ENCODE measurements around the gene INPP5J.
"Not testable (repeated sequence)": the region's sequence is repeated elsewhere in the genome, so short reads cannot be mapped to it uniquely, and the experiment has no call there.

INPP5J gene, protein sequence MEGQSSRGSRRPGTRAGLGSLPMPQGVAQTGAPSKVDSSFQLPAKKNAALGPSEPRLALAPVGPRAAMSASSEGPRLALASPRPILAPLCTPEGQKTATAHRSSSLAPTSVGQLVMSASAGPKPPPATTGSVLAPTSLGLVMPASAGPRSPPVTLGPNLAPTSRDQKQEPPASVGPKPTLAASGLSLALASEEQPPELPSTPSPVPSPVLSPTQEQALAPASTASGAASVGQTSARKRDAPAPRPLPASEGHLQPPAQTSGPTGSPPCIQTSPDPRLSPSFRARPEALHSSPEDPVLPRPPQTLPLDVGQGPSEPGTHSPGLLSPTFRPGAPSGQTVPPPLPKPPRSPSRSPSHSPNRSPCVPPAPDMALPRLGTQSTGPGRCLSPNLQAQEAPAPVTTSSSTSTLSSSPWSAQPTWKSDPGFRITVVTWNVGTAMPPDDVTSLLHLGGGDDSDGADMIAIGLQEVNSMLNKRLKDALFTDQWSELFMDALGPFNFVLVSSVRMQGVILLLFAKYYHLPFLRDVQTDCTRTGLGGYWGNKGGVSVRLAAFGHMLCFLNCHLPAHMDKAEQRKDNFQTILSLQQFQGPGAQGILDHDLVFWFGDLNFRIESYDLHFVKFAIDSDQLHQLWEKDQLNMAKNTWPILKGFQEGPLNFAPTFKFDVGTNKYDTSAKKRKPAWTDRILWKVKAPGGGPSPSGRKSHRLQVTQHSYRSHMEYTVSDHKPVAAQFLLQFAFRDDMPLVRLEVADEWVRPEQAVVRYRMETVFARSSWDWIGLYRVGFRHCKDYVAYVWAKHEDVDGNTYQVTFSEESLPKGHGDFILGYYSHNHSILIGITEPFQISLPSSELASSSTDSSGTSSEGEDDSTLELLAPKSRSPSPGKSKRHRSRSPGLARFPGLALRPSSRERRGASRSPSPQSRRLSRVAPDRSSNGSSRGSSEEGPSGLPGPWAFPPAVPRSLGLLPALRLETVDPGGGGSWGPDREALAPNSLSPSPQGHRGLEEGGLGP

GRCh38 chr22:31122532-31123291 lies at the start of gene INPP5J:
Gene INPP5J (plus strand): TSS chr22:31122966. CDS start chr22:31123015, 49 bp downstream.
- DNase-seq = no peak

- not testable (repeated sequence) for DNase-seq
These were observed 49.6 kb upstream of the INPP5J start for GRCh38 chr22:31073125-31073524.

DNA sequence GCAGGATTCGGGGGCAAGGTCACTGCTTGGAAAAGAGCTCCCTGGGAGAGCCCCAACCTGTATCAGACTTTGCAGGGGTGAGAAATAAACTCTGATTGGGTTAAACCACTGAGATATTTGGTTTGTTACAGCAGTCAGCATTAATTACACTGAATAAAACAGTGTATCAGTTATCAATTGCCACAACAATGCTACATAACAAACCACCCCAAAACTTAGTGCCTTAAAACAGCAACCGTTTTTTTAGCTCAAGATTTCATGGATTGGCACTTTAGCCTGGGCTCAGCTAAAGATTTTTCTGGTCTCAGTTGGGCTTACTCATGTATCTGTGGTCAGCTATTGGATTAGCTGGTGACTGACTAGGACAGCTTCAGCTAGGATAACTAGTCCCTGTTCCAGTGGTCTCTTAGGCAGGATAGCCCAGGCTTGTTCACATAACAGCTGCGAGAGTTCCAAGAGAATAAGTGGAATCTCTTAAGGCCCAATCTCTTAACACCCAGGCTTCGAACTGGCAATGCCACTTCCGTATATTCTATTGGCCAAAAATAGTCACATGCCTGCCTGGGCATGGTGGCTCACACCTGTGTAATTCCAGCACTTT lies 49.1 kb upstream of the INPP5J start:
- DNase-seq = not testable (repeated sequence)

DNA sequence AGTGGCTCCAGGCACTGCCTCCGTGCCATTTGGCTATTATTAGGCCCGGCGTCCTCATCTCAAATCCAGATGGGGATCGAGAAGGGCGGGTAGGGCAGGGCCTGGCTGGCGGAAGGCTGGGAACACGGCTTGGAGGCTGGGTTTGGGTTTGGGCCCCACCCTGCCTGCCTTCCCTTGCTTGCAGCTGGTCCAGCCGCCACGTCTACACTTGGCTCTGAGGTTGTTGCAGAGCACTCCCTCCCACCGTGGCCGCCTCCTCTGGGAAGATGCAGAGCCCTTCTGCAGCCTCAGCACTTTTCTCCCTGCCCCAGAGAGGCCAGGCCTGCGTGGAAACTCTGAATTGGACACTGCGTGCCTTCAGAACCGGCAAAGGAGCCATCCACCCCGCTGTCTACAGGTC lies 46.8 kb upstream of the INPP5J start:
- no peak for DNase-seq

DNA sequence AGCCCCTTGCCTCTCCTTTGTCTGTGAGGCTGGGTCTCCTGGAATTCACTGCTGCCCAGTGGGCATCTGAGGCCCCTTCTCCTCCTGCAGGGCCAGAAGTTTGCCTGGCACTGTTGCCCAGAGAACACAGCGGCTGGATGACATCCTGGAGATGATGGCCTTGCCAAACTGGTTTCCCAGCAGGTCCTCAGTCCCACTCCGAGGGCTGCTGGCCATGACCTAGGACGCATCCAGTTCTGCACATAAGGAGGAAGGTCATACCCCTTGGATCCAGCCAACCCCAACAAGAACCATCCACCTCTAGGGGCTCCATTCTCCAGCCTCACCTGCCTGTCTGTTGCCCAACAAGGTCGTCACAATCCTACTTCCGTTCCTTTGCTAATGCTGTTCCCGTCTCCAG lies 45.1 kb upstream of the INPP5J start:
- DNase-seq = no peak

GRCh38 chr22:31078389-31078788 lies 44.4 kb upstream of the INPP5J start:
- not testable (repeated sequence) for DNase-seq

DNA sequence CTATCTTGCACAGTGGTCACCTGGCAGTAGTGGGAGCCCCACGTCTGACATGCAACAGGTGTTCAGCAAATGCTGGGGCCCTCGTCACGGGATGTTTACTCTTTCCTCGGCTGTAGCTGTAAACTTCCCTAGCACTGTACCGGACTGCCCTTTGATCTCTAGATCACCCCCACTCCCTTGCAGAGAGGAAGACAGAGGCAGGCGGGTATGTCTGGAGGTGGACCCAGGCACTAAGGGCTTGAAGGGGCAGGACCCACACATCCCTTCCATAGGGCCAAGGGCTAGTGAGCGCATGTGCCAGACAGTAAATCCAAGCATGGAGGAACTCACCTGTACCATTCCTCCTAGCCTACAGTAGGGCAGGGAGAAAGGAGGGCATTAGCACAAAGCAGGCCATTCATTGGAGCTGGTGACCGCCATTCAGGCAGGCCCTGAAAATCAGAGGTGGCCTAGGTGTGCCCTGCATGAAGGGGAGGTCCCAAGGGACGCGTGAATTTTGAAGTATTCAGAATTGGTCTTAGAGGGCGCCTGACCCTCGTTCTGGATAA lies 43.6 kb upstream of the INPP5J start:
- no peak for DNase-seq

DNA sequence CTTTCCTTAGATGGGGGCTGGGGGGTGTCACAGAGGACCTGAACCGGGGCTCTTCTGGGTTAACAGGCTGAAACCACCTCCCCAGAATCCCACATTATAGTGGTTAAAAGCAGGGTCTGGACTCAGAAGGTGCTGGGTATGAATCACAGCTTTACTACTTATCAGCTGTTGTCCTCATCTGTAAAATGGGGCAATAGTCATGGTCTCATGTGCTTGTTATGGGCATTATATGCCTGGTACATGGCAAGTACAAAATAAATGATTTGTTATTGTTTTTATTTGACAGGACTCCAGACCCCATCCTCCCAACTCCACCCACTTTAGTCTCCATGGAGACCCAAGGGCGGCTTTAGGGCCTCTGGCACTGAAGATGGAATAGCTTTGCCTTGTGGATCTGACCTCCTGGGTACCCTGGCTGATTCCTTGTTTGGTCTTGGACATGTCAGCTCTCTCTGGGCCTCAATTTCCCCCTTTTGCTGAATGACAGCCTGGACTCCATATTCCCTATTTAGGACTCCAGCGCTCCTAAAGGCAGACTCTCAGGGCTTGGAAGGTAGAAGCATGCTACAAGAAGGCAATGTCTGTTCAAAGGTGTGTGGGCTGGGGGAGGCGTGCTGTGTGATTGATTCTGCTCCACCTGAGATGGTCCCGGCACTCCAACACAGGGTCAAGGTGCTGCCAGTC lies 42.5 kb upstream of the INPP5J start:
- DNase-seq = no peak

DNA sequence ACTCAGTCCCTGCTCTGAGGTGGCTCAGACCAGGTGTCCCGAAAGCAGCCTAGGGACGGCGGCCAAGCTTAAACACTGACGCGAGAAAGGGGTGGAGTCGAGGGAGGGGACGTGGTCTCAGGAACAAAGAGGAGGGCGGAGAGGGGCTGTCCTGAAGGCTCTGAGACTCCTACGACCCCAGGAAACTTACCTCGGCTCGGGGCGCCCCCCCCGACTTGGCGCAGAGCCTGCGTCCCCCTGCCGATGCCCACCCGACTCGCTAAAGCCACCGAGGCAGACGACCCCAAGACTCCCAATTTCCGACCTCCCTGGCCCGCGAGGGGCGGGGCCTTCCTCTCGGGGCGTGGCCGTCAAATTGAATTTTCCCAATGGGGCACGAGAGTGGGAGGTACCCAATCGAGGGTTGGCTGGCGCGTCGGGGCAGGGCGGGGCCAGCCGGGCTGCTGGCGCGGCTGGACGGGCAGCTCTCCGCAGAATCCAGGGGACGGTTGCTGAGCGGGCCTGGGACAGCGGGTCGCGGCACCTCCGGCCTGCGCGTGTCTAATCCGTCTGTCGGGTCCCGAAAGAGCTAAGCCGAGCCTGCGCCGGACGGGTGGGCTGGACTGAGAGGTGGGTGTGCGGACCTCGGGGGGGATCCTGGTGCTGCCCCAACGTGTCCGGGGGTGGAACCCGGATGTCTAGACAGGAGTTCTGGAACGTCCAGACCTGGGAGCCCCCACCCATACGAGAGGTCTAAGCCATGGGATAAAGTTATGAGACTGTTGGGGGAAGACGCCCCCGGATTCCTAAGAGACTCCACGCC lies 41.7 kb upstream of the INPP5J start, which contains the start of gene SMTN:
Gene SMTN, plus strand, starts transcription at position 471 of the 802 bp plus-strand sequence. CDS start 1,941 bp downstream, outside the sequence.
- peak; percentile 96 for DNase-seq

DNA sequence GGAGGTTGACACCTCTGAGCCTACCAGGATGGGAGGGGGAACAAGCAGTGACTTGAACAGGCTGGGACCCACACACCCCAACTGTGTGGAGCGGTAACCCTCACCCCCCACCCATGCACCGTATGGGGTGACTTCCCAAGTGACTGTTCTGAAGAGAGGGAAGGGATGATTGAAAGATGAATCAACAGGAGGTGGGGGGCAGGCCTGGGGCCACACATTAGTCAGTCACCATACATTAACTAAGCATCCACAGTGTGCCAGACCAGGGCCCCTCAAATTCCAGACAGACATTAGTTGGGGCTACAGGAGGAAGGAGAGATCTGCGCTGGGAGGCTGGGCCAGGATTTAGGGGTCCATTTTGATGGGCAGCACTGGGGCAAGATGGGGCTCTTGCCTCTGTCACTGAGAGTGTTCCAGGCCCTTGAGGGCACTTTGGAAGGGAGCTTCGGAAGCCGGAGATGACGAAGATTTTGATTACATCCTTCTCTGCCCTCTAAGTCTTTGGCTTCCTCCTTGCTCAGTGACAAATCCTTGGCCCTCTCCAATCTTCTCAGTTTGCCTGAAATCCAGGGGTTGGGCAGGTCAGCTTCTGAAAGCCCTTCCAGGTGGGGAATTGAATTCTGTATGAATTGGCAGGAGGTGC lies 40.7 kb upstream of the INPP5J start:
- peak; percentile 56 for DNase-seq

GRCh38 chr22:31082606-31083376 lies 40.0 kb upstream of the INPP5J start:
- peak; percentile 85 for DNase-seq

DNA sequence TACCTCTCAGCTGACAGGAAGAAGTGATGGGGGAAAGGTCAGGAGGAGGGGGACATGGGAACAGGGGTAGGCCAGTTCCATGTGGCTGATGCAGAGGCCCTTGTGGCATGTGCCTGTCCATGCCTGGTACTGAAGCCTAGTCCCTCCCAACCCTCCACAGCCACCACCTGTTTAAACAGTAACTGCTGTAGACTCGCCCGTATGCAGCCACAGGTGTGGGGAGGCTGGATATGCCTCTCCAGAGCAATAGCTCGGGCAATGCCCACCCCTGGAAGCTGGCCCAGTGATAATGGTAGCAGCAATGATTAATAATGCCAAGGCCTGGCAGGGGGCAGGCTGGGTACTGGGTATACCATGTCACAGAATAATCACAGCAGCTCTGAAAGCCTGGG lies 39.4 kb upstream of the INPP5J start:
- DNase-seq = no peak

- DNase-seq = no peak
These were observed 38.6 kb upstream of the INPP5J start for GRCh38 chr22:31083923-31084810.

DNA sequence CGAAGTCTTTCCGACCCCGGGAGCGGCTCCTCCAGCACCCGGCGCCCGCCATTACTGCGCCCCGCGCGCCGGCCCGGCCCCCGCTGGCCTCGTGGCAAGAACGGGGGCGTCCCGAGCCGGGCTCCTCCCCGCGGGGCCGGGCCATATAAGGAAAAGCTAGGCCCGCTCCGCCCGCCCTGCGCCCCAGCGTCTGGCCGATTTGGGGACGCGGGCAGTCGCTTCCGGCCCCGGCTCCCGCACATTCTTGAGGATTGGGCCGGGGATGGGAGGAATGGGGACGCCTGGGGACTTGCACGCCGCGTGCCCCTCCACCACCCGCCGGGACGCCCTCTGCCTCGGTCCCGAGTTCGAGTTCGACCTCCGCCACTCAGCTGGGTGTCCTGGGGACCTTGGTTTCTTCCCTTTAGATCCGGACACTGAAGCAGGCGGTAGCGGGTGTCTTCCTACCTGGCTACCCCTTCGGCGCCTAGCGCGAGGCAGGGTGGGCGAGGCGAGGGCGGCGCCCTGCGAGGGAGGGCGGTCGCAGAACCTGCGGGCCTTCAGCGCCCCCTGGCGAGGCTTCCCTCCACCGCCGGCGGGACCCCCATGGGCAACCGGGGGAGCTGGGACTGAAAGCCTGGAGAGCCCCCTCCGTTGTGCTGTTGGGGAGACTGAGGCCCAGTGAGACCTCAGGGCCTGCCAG lies 37.8 kb upstream of the INPP5J start:
- peak; percentile 93 for DNase-seq

- DNase-seq = no peak
These were observed 37.3 kb upstream of the INPP5J start for GRCh38 chr22:31085493-31085824.

- no peak for DNase-seq
These were observed 36.8 kb upstream of the INPP5J start for GRCh38 chr22:31085928-31086327.

DNA sequence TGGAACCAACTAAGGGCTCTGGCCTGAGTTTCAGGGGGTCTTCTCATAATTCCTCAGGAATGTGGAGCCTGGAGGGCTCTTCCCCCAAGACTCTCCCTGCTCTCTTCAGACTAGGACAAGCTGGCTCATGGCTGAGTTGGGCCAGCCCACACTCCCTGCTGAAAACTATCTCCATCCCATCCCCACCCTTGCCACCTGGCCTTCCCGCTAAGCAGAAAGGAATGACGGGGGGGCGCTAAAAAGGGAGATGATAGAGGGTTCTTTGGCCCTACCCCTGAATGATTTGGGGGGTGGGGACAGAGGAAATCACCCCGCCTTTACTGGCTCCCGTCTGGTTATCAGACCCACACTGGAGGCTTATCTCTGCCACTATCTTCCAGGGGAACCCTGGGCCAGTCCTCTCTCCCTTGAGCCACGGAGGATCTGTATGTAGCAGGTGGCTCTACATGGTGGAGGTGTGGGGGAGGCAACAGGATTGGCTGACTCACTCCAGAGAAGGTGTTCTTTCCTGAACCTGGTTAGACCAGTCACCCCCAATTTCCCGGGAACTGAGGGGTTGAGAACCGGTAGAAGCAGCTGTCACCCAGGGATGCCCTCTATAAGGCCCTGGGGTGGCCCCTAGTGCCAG lies 35.9 kb upstream of the INPP5J start:
- no peak for DNase-seq

Data from stimulated activated CD8-positive, alpha-beta memory T cell treated with anti-CD3 and anti-CD28 coated beads, Interleukin-4, amount 100 ng/mL, for 48 hours (primary cell).